ENCODE data around the gene THYN1. TPM values are rescaled to one million over a fixed set of nuclear protein-coding genes. Genes with fewer than 3 reads are reported as not detected.
A peak's percentile ranks its signal among the peaks of the same experiment; 100 is the strongest.

The THYN1 gene
- total and polyA plus RNA-seq, 2 of the 13 experiments (the other 11 are each of a cell fraction or from before 2014, with no cell fraction given): 36.1 to 87.6 TPM

DNA sequence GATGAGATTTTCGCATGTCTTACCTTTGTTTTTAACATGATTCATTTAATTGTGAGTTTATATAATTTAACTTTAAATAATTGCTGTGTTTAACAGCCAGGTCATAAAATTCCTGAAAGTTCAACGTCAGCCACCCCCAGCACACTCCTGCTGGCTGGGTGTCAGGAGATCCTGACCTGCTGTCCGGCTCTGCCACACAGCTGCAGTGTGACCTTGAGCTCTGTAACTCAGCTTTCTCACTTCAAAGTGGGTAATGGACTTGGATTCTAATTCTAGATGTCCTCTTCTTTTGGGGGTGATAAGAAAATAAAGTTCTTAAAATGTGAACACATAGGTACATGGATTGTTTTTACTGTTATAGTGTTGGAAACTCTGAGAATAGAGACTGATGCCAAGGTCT lies 17.8 kb downstream of the THYN1 start (continued):
- TF ChIP-seq ZSCAN20 (CRISPR knock-in tag; IDR thresholded peaks at IDR 0.05; ENCODE audit: borderline replicate concordance): no peak
- TF ChIP-seq STAT5B (CRISPR knock-in tag; IDR thresholded peaks at IDR 0.05): no peak
- TF ChIP-seq, protein P1, sequence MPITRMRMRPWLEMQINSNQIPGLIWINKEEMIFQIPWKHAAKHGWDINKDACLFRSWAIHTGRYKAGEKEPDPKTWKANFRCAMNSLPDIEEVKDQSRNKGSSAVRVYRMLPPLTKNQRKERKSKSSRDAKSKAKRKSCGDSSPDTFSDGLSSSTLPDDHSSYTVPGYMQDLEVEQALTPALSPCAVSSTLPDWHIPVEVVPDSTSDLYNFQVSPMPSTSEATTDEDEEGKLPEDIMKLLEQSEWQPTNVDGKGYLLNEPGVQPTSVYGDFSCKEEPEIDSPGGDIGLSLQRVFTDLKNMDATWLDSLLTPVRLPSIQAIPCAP (CRISPR knock-in tag; IDR thresholded peaks at IDR 0.05; ENCODE audit: low read depth): no peak
- no peak for TF ChIP-seq KDM4B (CRISPR knock-in tag; IDR thresholded peaks at IDR 0.05)
- no peak for TF ChIP-seq ZNF556 (CRISPR knock-in tag; IDR thresholded peaks at IDR 0.05; ENCODE audit: borderline replicate concordance)
- no peak for TF ChIP-seq KLF9 (CRISPR knock-in tag; IDR thresholded peaks at IDR 0.05; ENCODE audit: low read depth)
- TF ChIP-seq NFYB (CRISPR knock-in tag; IDR thresholded peaks at IDR 0.05): no peak
- no peak for TF ChIP-seq FOXK1 (CRISPR knock-in tag; IDR thresholded peaks at IDR 0.05; ENCODE audit: borderline replicate concordance, low read depth)
- no peak for TF ChIP-seq ZNF354B (CRISPR knock-in tag; IDR thresholded peaks at IDR 0.05)
- TF ChIP-seq TOE1 (CRISPR knock-in tag; IDR thresholded peaks at IDR 0.05): no peak
- TF ChIP-seq ZKSCAN5 (CRISPR knock-in tag; IDR thresholded peaks at IDR 0.05): no peak
- TF ChIP-seq ZNF788 (CRISPR knock-in tag; IDR thresholded peaks at IDR 0.05; ENCODE audit: borderline replicate concordance): no peak
- TF ChIP-seq, protein P2, sequence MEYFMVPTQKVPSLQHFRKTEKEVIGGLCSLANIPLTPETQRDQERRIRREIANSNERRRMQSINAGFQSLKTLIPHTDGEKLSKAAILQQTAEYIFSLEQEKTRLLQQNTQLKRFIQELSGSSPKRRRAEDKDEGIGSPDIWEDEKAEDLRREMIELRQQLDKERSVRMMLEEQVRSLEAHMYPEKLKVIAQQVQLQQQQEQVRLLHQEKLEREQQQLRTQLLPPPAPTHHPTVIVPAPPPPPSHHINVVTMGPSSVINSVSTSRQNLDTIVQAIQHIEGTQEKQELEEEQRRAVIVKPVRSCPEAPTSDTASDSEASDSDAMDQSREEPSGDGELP (IDR thresholded peaks at IDR 0.05; ENCODE audit: borderline replicate concordance, low read depth): peak; percentile 75; the same call in 1 of the 2 replicates
- no peak for TF ChIP-seq ZNF792 (CRISPR knock-in tag; IDR thresholded peaks at IDR 0.05)
- no peak for TF ChIP-seq ZNF20 (CRISPR knock-in tag; IDR thresholded peaks at IDR 0.05)
- TF ChIP-seq ARNT2 (CRISPR knock-in tag; IDR thresholded peaks at IDR 0.05; ENCODE audit: low read depth): no peak
- TF ChIP-seq NFKB2 (CRISPR knock-in tag; IDR thresholded peaks at IDR 0.05; ENCODE audit: borderline replicate concordance): no peak
- TF ChIP-seq, protein P3, sequence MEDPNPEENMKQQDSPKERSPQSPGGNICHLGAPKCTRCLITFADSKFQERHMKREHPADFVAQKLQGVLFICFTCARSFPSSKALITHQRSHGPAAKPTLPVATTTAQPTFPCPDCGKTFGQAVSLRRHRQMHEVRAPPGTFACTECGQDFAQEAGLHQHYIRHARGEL (CRISPR knock-in tag; IDR thresholded peaks at IDR 0.05): no peak
- TF ChIP-seq, protein P4, sequence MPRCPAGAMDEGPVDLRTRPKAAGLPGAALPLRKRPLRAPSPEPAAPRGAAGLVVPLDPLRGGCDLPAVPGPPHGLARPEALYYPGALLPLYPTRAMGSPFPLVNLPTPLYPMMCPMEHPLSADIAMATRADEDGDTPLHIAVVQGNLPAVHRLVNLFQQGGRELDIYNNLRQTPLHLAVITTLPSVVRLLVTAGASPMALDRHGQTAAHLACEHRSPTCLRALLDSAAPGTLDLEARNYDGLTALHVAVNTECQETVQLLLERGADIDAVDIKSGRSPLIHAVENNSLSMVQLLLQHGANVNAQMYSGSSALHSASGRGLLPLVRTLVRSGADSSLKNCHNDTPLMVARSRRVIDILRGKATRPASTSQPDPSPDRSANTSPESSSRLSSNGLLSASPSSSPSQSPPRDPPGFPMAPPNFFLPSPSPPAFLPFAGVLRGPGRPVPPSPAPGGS (CRISPR knock-in tag; IDR thresholded peaks at IDR 0.05): no peak
- TF ChIP-seq NCOR1 (IDR thresholded peaks at IDR 0.05; ENCODE audit: borderline replicate concordance, low read length): no peak
- TF ChIP-seq ZNF891 (CRISPR knock-in tag; IDR thresholded peaks at IDR 0.05): no peak
- TF ChIP-seq ZNF44 (CRISPR knock-in tag; IDR thresholded peaks at IDR 0.05): no peak
- TF ChIP-seq, protein P5, sequence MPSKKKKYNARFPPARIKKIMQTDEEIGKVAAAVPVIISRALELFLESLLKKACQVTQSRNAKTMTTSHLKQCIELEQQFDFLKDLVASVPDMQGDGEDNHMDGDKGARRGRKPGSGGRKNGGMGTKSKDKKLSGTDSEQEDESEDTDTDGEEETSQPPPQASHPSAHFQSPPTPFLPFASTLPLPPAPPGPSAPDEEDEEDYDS (CRISPR knock-in tag; IDR thresholded peaks at IDR 0.05): no peak
- TF ChIP-seq, protein P6, sequence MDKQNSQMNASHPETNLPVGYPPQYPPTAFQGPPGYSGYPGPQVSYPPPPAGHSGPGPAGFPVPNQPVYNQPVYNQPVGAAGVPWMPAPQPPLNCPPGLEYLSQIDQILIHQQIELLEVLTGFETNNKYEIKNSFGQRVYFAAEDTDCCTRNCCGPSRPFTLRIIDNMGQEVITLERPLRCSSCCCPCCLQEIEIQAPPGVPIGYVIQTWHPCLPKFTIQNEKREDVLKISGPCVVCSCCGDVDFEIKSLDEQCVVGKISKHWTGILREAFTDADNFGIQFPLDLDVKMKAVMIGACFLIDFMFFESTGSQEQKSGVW (CRISPR knock-in tag; IDR thresholded peaks at IDR 0.05; ENCODE audit: borderline replicate concordance): no peak
- no peak for TF ChIP-seq ZNF329 (CRISPR knock-in tag; IDR thresholded peaks at IDR 0.05; ENCODE audit: low read depth)
- no peak for TF ChIP-seq NONO (IDR thresholded peaks at IDR 0.05)
- no peak for TF ChIP-seq NONO (CRISPR knock-in tag; conservative IDR thresholded peaks at IDR 0.05)
- TF ChIP-seq ZNF546 (CRISPR knock-in tag; conservative IDR thresholded peaks at IDR 0.05): no peak
- no peak for TF ChIP-seq CBX1 (IDR thresholded peaks at IDR 0.05; ENCODE audit: low read depth)
- no peak for TF ChIP-seq CBX5 (CRISPR knock-in tag; IDR thresholded peaks at IDR 0.05; ENCODE audit: borderline replicate concordance)
- no peak for TF ChIP-seq ZNF563 (CRISPR knock-in tag; IDR thresholded peaks at IDR 0.05)
